Measurements from ENCODE around the gene CCL14. TPM values are rescaled to one million over a fixed set of nuclear protein-coding genes. Genes with fewer than 3 reads are reported as not detected.

The CCL14 gene
- total RNA-seq, 1 donor from 2014 or later = not detected

GRCh38 chr17:36014946-36015345 lies 28.4 kb upstream of the CCL14 start:
- H3K4me3 Mint-ChIP-seq (ENCODE audit: unreplicated experiment) = no peak overlapping the region
- H3K9me3 ChIP-seq (ENCODE audit: insufficient read depth, low read depth, low read length) = no peaks in the 10 kb centered on the region
- no peak overlapping the region for H3K9ac ChIP-seq (ENCODE audit: low read length)

GRCh38 chr17:36011201-36011600 lies 24.7 kb upstream of the CCL14 start:
- no peaks in the 10 kb centered on the region for H3K36me3 Mint-ChIP-seq (ENCODE audit: low read depth, unreplicated experiment)
- H3K79me2 ChIP-seq (ENCODE audit: insufficient read depth, low read length) = no peaks in the 10 kb centered on the region
- H3K27ac ChIP-seq (ENCODE audit: low read depth, low read length) = no peak overlapping the region
- no peak overlapping the region for H3K9ac ChIP-seq (ENCODE audit: low read length)
- H3K27me3 Mint-ChIP-seq (ENCODE audit: low read depth, unreplicated experiment) = peaks cover 23% of the 10 kb centered on the region
- H4K20me1 ChIP-seq (ENCODE audit: insufficient read depth, low read length) = no peaks in the 10 kb centered on the region
- no peaks in the 10 kb centered on the region for H3K9me3 ChIP-seq (ENCODE audit: insufficient read depth, low read depth, low read length)
- H3K27ac Mint-ChIP-seq (ENCODE audit: unreplicated experiment) = no peak overlapping the region
- H3K36me3 ChIP-seq (ENCODE audit: insufficient read depth, low read length) = no peaks in the 10 kb centered on the region
- TF ChIP-seq EZH2 (IDR thresholded peaks at IDR 0.05; ENCODE audit: insufficient read depth, low read length) (no peak), CTCF (IDR thresholded peaks at IDR 0.05; ENCODE audit: insufficient read depth, low read depth, low read length) (no peak)
- H3K9me3 Mint-ChIP-seq (ENCODE audit: unreplicated experiment) = peaks cover 12% of the 10 kb centered on the region
- H3K4me3 ChIP-seq (ENCODE audit: insufficient read depth, low read depth, low read length) = no peak overlapping the region
- H3K4me1 Mint-ChIP-seq (ENCODE audit: low read depth, unreplicated experiment) = no peaks in the 10 kb centered on the region
- DNase-seq (ENCODE audit: low read depth) = no peak
- no peaks in the 10 kb centered on the region for H3K4me1 ChIP-seq (ENCODE audit: insufficient read depth, low read length)
- no peaks in the 10 kb centered on the region for H3K27me3 ChIP-seq (ENCODE audit: insufficient read depth, low read length)
- H3K4me2 ChIP-seq (ENCODE audit: low read length) = no peak overlapping the region
- no peak for FAIRE-seq
- no peak overlapping the region for H2AFZ ChIP-seq (ENCODE audit: low read depth, low read length)
- H3K4me3 Mint-ChIP-seq (ENCODE audit: unreplicated experiment) = no peak overlapping the region

More at GRCh38 chr17:36014946-36015345, 28.4 kb upstream of the CCL14 start:
- H3K79me2 ChIP-seq (ENCODE audit: insufficient read depth, low read length) = no peaks in the 10 kb centered on the region
- Mint-ChIP-seq H3K27me3 (ENCODE audit: low read depth, unreplicated experiment) (peaks cover 41% of the 10 kb centered on the region), H3K36me3 (ENCODE audit: low read depth, unreplicated experiment) (no peaks in the 10 kb centered on the region), H3K4me1 (ENCODE audit: low read depth, unreplicated experiment) (no peaks in the 10 kb centered on the region), H3K27ac (ENCODE audit: unreplicated experiment) (no peak overlapping the region), H3K9me3 (ENCODE audit: unreplicated experiment) (peaks cover 10% of the 10 kb centered on the region)
- H3K36me3 ChIP-seq (ENCODE audit: insufficient read depth, low read length) = no peaks in the 10 kb centered on the region
- H3K4me3 ChIP-seq (ENCODE audit: insufficient read depth, low read depth, low read length) = no peak overlapping the region
- TF ChIP-seq CTCF (IDR thresholded peaks at IDR 0.05; ENCODE audit: insufficient read depth, low read depth, low read length) (no peak), EZH2 (IDR thresholded peaks at IDR 0.05; ENCODE audit: insufficient read depth, low read length) (no peak)
- H2AFZ ChIP-seq (ENCODE audit: low read depth, low read length) = no peak overlapping the region
- FAIRE-seq (no peak), DNase-seq (ENCODE audit: low read depth) (no peak)
- no peak overlapping the region for H3K4me2 ChIP-seq (ENCODE audit: low read length)
- no peaks in the 10 kb centered on the region for H3K4me1 ChIP-seq (ENCODE audit: insufficient read depth, low read length)
- no peak overlapping the region for H3K27ac ChIP-seq (ENCODE audit: low read depth, low read length)
- H4K20me1 ChIP-seq (ENCODE audit: insufficient read depth, low read length) = no peaks in the 10 kb centered on the region
- no peaks in the 10 kb centered on the region for H3K27me3 ChIP-seq (ENCODE audit: insufficient read depth, low read length)

GRCh38 chr17:36008998-36009665 lies 22.6 kb upstream of the CCL14 start:
- H3K9me3 Mint-ChIP-seq (ENCODE audit: unreplicated experiment) = peaks cover 12% of the 10 kb centered on the region

More at GRCh38 chr17:36008998-36009665, 22.6 kb upstream of the CCL14 start:
- H3K27ac Mint-ChIP-seq (ENCODE audit: unreplicated experiment) = no peak overlapping the region
- Histone ChIP-seq H3K4me1 (ENCODE audit: insufficient read depth, low read length) (no peaks in the 10 kb centered on the region), H3K9me3 (ENCODE audit: insufficient read depth, low read depth, low read length) (no peaks in the 10 kb centered on the region), H3K27me3 (ENCODE audit: insufficient read depth, low read length) (no peaks in the 10 kb centered on the region), H3K36me3 (ENCODE audit: insufficient read depth, low read length) (no peaks in the 10 kb centered on the region), H4K20me1 (ENCODE audit: insufficient read depth, low read length) (no peaks in the 10 kb centered on the region), H3K4me3 (ENCODE audit: insufficient read depth, low read depth, low read length) (no peak overlapping the region), H3K4me2 (ENCODE audit: low read length) (no peak overlapping the region), H3K27ac (ENCODE audit: low read depth, low read length) (no peak overlapping the region), H3K9ac (ENCODE audit: low read length) (no peak overlapping the region), H2AFZ (ENCODE audit: low read depth, low read length) (no peak overlapping the region), H3K79me2 (ENCODE audit: insufficient read depth, low read length) (no peaks in the 10 kb centered on the region)
- peaks cover 20% of the 10 kb centered on the region for H3K27me3 Mint-ChIP-seq (ENCODE audit: low read depth, unreplicated experiment)
- DNase-seq (ENCODE audit: low read depth) = no peak
- FAIRE-seq = no peak
- no peak for TF ChIP-seq EZH2 (IDR thresholded peaks at IDR 0.05; ENCODE audit: insufficient read depth, low read length)
- TF ChIP-seq CTCF (IDR thresholded peaks at IDR 0.05; ENCODE audit: insufficient read depth, low read depth, low read length) = peak; percentile 23
- H3K36me3 Mint-ChIP-seq (ENCODE audit: low read depth, unreplicated experiment) = no peaks in the 10 kb centered on the region
- no peaks in the 10 kb centered on the region for H3K4me1 Mint-ChIP-seq (ENCODE audit: low read depth, unreplicated experiment)
- no peak overlapping the region for H3K4me3 Mint-ChIP-seq (ENCODE audit: unreplicated experiment)

Data from astrocyte (in vitro differentiated cells and primary cell).